Effector CD4-positive, alpha-beta T cell (primary cell): ENCODE measurements around the gene CNTNAP3.
"Not testable (repeated sequence)": the region's sequence is repeated elsewhere in the genome, so short reads cannot be mapped to it uniquely, and the experiment has no call there.

Source experiments
- DNase-seq: peaks from one replicate; pipeline ENCODE4 v3.0.0-alpha.2; 2020

Gene CNTNAP3

GRCh38 chr9:39062966-39063365 is 225.0 kb downstream of the CNTNAP3 start:
- DNase-seq, result not testable (repeated sequence)

GRCh38 chr9:39054453-39054852 is 233.5 kb downstream of the CNTNAP3 start:
- DNase-seq, result not testable (repeated sequence)

GRCh38 chr9:39046833-39047232 is 241.1 kb downstream of the CNTNAP3 start:
- DNase-seq, result not testable (repeated sequence)

GRCh38 chr9:39042352-39042803 is 245.6 kb downstream of the CNTNAP3 start:
- DNase-seq, result not testable (repeated sequence)

GRCh38 chr9:39041774-39042173 is 246.2 kb downstream of the CNTNAP3 start:
- not testable (repeated sequence) for DNase-seq

GRCh38 chr9:39039148-39039547 is 248.8 kb downstream of the CNTNAP3 start:
- not testable (repeated sequence) for DNase-seq

GRCh38 chr9:39038221-39038620 is 249.7 kb downstream of the CNTNAP3 start:
- DNase-seq, result not testable (repeated sequence)

GRCh38 chr9:39033849-39034248 is 254.1 kb downstream of the CNTNAP3 start:
- not testable (repeated sequence) for DNase-seq

GRCh38 chr9:39030204-39031019 is 257.6 kb downstream of the CNTNAP3 start:
- DNase-seq, result not testable (repeated sequence)

- not testable (repeated sequence) for DNase-seq
Measured at GRCh38 chr9:39028855-39029254, 259.1 kb downstream of the CNTNAP3 start.

- not testable (repeated sequence) for DNase-seq
Measured at GRCh38 chr9:39028168-39028567, 259.8 kb downstream of the CNTNAP3 start.

- DNase-seq, result not testable (repeated sequence)
Measured at GRCh38 chr9:39025911-39026588, 261.9 kb downstream of the CNTNAP3 start.
